HepG2 (cell line): ENCODE results near the gene MAPKAPK3. TPM values are rescaled to one million over a fixed set of nuclear protein-coding genes. Genes with fewer than 3 reads are reported as not detected.

Experiments
- ATAC-seq: fragments of 200-7000 bp; cut with Tn5 transposase; 3 replicates; pipeline ENCODE4 v1.9.1; 2020; ENCODE audit warnings: mild to moderate bottlenecking, moderate library complexity
- BruUV-seq: library from RNA; stranded (reverse); fragments of 400-500 nt; replicated peaks from 2 replicates; lab custom pipeline; 2021; lab: Mats Ljungman, UMichigan
- CTCF ChIA-PET: fragments of 300-600 bp; formaldehyde crosslinking; extraction: SDS; loops from one replicate; lab custom pipeline; 2021; ENCODE audit warnings: low total read pairs, inconsistent platforms, low intra/inter-chr PET ratio; lab: Yijun Ruan, JAX
- POLR2A ChIA-PET: fragments of 350-600 bp; sonication (Branson Sonifier 250); formaldehyde crosslinking; loops from one replicate; lab custom pipeline; 2020; ENCODE audit warnings: antibody characterized with exemption, inconsistent platforms; lab: Yijun Ruan, JAX
- DNase-seq: peaks from one replicate; pipeline ENCODE4 v3.0.0-alpha.2; 2015; ENCODE audit warnings: low spot score
- FAIRE-seq: peaks from 3 replicates; lab custom pipeline; 2011; peaks lifted over from hg19 to GRCh38; lab: Jason Lieb, UNC
- H2AFZ ChIP-seq: one replicate; pipeline ENCODE4 v1.6.1; 2011; ENCODE audit warnings: low read length, inconsistent platforms
- H3K27ac ChIP-seq: fragments of 300-600 bp; 3 replicates; pipeline ENCODE4 v1.8.0; 2011; ENCODE audit warnings: mixed run types, mild to moderate bottlenecking, mixed read lengths, low read length, inconsistent platforms; ENCODE audit not compliant: insufficient read depth; ENCODE audit errors: extremely low read length
- H3K27me3 ChIP-seq, 2 experiments: fragments of 200-600 bp in 1 of 2; 2 replicates in 1 of 2; 3 replicates in 1 of 2; pipeline versions ENCODE4 v1.6.0 to v1.8.0; 2011; ENCODE audit warnings: low read length in 2 of 2, mild to moderate bottlenecking in 2 of 2, moderate library complexity in 2 of 2, inconsistent platforms in 1 of 2; ENCODE audit not compliant: insufficient read depth in 2 of 2, control insufficient read depth in 1 of 2
- H3K36me3 ChIP-seq, 2 experiments: fragments of 200-600 bp in 1 of 2; replicated peaks in 1 of 2; 2 replicates in 1 of 2; 3 replicates in 1 of 2; pipeline versions ENCODE4 v1.5.1 to v1.8.0; 2011; ENCODE audit warnings: low read length in 2 of 2, inconsistent platforms in 1 of 2; ENCODE audit not compliant: insufficient read depth in 2 of 2, control insufficient read depth in 1 of 2
- H3K4me1 ChIP-seq: 2 replicates; pipeline ENCODE4 v1.5.1; 2012; ENCODE audit warnings: low read length, inconsistent platforms; ENCODE audit not compliant: insufficient read depth
- H3K4me2 ChIP-seq: 2 replicates; pipeline ENCODE4 v1.6.0; 2011; ENCODE audit warnings: low read depth, low read length, inconsistent platforms
- H3K4me3 ChIP-seq, 3 experiments: fragments of 200-600 bp in 1 of 3; sonication (generic), shearing (Covaris generic) in 1 of 3; replicated peaks in 1 of 3; 2 replicates each; pipeline ENCODE4 v1.5.1; 2011 to 2016; ENCODE audit warnings: low read length in 3 of 3, inconsistent platforms in 2 of 3, low read depth in 2 of 3, mild to moderate bottlenecking in 2 of 3, control low read depth in 1 of 3, mixed read lengths in 1 of 3; ENCODE audit not compliant: insufficient read depth in 1 of 3
- H3K79me2 ChIP-seq: one replicate; pipeline ENCODE4 v1.6.1; 2011; ENCODE audit warnings: low read length, inconsistent platforms; ENCODE audit not compliant: insufficient read depth
- H3K9ac ChIP-seq: 2 replicates; pipeline ENCODE4 v1.6.0; 2011; ENCODE audit warnings: mild to moderate bottlenecking, low read depth, low read length, inconsistent platforms; ENCODE audit not compliant: insufficient read depth
- H3K9me3 ChIP-seq: 2 replicates; pipeline ENCODE4 v1.5.1; 2012; ENCODE audit warnings: mild to moderate bottlenecking, low read length
- H4K20me1 ChIP-seq: 2 replicates; pipeline ENCODE4 v1.6.0; 2011; ENCODE audit warnings: inconsistent platforms, mild to moderate bottlenecking, low read length, moderate library complexity; ENCODE audit not compliant: insufficient read depth
- WGBS: methylation state at CpG from one replicate; pipeline ENCODE4 v1.1.6; 2017; ENCODE audit warnings: low lambda C conversion rate; 5-methylcytosine and 5-hydroxymethylcytosine counted together
- in situ Hi-C: cut with HindIII; loops from 2 replicates; pipeline ENCODE4 v1.10.0; 2017; ENCODE audit warnings: low pct_unique_long_range_greater_than_20kb; ENCODE audit not compliant: extremely low pct_ligation_motif_present
- intact Hi-C: fragments of 100-400 bp; cut with micrococcal nuclease; formaldehyde crosslinking; loops from one replicate; pipeline ENCODE4 v1.10.0; 2022; ENCODE audit not compliant: unreplicated experiment
- polyA plus RNA-seq, 8 experiments: library from polyadenylated mRNA; depleted of rRNA in 3 of 8; stranded (reverse) in 7 of 8; unstranded in 1 of 8; fragments of >200 nt; fragmentation: Illumina TruSeq in 4 of 8; extraction: Trizol in 4 of 8; gene quantifications; 2 replicates each; pipeline versions ENCODE4 v1.2.1 to v1.2.3, GENCODE V29; 2011 to 2016; ENCODE audit warnings: low read depth in 4 of 8, missing spikeins in 1 of 8, mixed read lengths in 1 of 8; ENCODE audit not compliant: insufficient read depth in 1 of 8
- total RNA-seq, 5 experiments: library from RNA; depleted of rRNA; stranded (reverse); fragments of >200 nt; fragmentation: Illumina TruSeq; extraction: Trizol; gene quantifications; 2 replicates each; pipeline ENCODE4 v1.2.3, GENCODE V29; 2016; ENCODE audit warnings: low read depth in 1 of 5
- TF ChIP-seq, protein P1 (sequence below): IDR thresholded peaks from 2 replicates; pipeline ENCODE4 v1.6.1; 2016; ENCODE audit warnings: missing biosample characterization, missing genetic modification reagents, low read depth
- TF ChIP-seq, protein P2 (sequence below): fragments of 450-650 bp; IDR thresholded peaks from 2 replicates; pipeline ENCODE4 v1.6.1; 2016

MAPKAPK3 gene
- total and polyA plus RNA-seq, 2 of the 13 experiments (the other 11 are each of a cell fraction or from before 2014, with no cell fraction given) = 39.9 to 41.2 TPM

DNA sequence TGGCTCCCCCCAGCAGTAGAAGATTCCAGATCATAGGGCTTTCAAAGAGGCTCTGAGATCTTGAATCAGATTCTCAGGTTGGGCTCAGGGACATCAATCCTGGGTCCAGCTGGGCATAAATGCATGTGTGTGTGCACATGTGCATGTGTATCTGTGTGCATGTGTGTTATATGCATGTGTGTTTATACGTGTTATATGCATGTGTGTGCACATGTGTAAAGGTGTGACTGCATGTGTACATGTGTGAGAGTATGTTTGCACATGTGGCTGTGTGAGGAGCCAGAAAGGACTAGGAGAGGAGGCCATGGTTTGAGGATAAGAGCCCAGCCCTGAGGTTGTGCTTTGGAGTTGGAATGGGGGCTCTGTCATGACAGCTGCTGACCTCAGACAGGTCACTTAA lies 1.8 kb upstream of the MAPKAPK3 start:
- ChIA-PET CTCF (interaction anchor here (1.3 to 8.0 kb wide), 5 partner anchors 37 to 757 kb away, joined by 3 to 182 read pairs (median 11); partner anchors contain the start of gene HEMK1), POLR2A (interaction anchor here (2.9 to 4.0 kb wide), 2 partner anchors 46 to 770 kb away, joined by 15 to 33 read pairs; partner anchors contain the start of genes HEMK1 and MANF)
- no peaks in the 10 kb centered on the region for H3K36me3 ChIP-seq
- FAIRE-seq = no peak
- WGBS = 0% methylated on average over 1 of the region's 1 CpG
- peaks cover 0 to 10% of the 10 kb centered on the region in 2 experiments; a peak in 1 of 5 replicates for H3K27me3 ChIP-seq
- no TSS peak for BruUV-seq
- peaks cover 7% of the 10 kb centered on the region for H3K79me2 ChIP-seq
- no peak overlapping the region for H3K4me3 ChIP-seq
- H3K4me1 ChIP-seq = peaks cover 63% of the 10 kb centered on the region
- H3K27ac ChIP-seq = no peak overlapping the region
- intact Hi-C loops (loop anchor here (2.0 to 10.0 kb wide), 2 partner anchors 96 to 350 kb away; no protein-coding TSS in a partner anchor), in situ Hi-C loops (loop anchor here (5.0 kb wide), 2 partner anchors 37 to 757 kb away; no protein-coding TSS in a partner anchor)
- H3K9me3 ChIP-seq = no peaks in the 10 kb centered on the region
- H3K4me2 ChIP-seq = no peak overlapping the region
- H2AFZ ChIP-seq = no peak overlapping the region
- TF ChIP-seq, protein P1, sequence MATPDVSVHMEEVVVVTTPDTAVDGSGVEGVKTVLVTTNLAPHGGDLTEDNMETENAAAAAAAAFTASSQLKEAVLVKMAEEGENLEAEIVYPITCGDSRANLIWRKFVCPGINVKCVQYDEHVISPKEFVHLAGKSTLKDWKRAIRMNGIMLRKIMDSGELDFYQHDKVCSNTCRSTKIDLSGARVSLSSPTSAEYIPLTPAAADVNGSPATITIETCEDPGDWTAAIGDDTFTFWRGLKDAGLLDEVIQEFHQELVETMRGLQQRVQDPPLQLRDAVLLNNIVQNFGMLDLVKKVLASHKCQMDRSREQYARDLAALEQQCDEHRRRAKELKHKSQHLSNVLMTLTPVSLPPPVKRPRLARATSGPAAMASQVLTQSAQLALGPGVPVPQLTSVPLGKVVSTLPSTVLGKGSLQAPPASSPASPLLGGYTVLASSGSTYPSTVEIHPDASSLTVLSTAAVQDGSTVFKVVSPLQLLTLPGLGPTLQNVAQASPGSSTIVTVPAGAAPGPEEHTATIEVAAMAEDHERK (CRISPR knock-in tag) = no peak
- TF ChIP-seq, protein P2, sequence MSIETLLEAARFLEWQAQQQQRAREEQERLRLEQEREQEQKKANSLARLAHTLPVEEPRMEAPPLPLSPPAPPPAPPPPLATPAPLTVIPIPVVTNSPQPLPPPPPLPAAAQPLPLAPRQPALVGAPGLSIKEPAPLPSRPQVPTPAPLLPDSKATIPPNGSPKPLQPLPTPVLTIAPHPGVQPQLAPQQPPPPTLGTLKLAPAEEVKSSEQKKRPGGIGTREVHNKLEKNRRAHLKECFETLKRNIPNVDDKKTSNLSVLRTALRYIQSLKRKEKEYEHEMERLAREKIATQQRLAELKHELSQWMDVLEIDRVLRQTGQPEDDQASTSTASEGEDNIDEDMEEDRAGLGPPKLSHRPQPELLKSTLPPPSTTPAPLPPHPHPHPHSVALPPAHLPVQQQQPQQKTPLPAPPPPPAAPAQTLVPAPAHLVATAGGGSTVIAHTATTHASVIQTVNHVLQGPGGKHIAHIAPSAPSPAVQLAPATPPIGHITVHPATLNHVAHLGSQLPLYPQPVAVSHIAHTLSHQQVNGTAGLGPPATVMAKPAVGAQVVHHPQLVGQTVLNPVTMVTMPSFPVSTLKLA = peak; percentile 98
- ATAC-seq = no peak
- no peaks in the 10 kb centered on the region for H4K20me1 ChIP-seq
- no peak for DNase-seq
- H3K9ac ChIP-seq = no peak overlapping the region
